A673 (cell line): Measurements from ENCODE around the gene KATNB1. TPM values are rescaled to one million over a fixed set of nuclear protein-coding genes. Genes with fewer than 3 reads are reported as not detected.

ENCODE experiments used
- BruUV-seq: library from RNA; stranded (reverse); fragments of 400-500 nt; replicated peaks from 2 replicates; lab custom pipeline; 2021; lab: Mats Ljungman, UMichigan
- CTCF ChIA-PET: fragments of 300-600 bp; sonication (Branson Sonifier 250); formaldehyde crosslinking; loops from one replicate; lab custom pipeline; 2022; ENCODE audit warnings: antibody characterized with exemption; lab: Charles Lee
- POLR2A ChIA-PET: fragments of 300-600 bp; sonication (Branson Sonifier 250); formaldehyde crosslinking; loops from one replicate; lab custom pipeline; 2022; ENCODE audit warnings: antibody characterized with exemption; ENCODE audit not compliant: low non-redundant PET; lab: Charles Lee
- DNase-seq: peaks from one replicate; pipeline ENCODE4 v3.0.0-alpha.2; 2015; ENCODE audit warnings: low spot score
- H3K27ac ChIP-seq: fragments of 200-600 bp; sonication (generic); 2 replicates; pipeline ENCODE4 v1.5.1; 2016; ENCODE audit warnings: mixed run types, low read depth, mild to moderate bottlenecking, mixed read lengths, antibody characterized with exemption, low read length; ENCODE audit not compliant: poor library complexity, severe bottlenecking
- H3K27me3 ChIP-seq: fragments of 200-600 bp; sonication (generic); replicated peaks from 2 replicates; pipeline ENCODE4 v1.6.1; 2017; ENCODE audit warnings: mixed run types, low read depth, mild to moderate bottlenecking, mixed read lengths, antibody characterized with exemption, low read length; ENCODE audit not compliant: insufficient read depth, poor library complexity
- H3K36me3 ChIP-seq: fragments of 200-600 bp; sonication (generic); 2 replicates; pipeline ENCODE4 v1.6.1; 2016; ENCODE audit warnings: mixed run types, mild to moderate bottlenecking, mixed read lengths, antibody characterized with exemption, low read length; ENCODE audit not compliant: insufficient read depth, poor library complexity, severe bottlenecking
- H3K4me1 ChIP-seq: fragments of 200-600 bp; sonication (generic); 2 replicates; pipeline ENCODE4 v1.6.1; 2017; ENCODE audit warnings: mixed run types, mild to moderate bottlenecking, mixed read lengths, antibody characterized with exemption, low read length; ENCODE audit not compliant: insufficient read depth, poor library complexity, severe bottlenecking
- H3K4me3 ChIP-seq: fragments of 200-600 bp; sonication (generic); 2 replicates; pipeline ENCODE4 v1.5.1; 2016; ENCODE audit warnings: low read depth, mixed run types, mild to moderate bottlenecking, mixed read lengths, low read length; ENCODE audit not compliant: poor library complexity, severe bottlenecking
- H3K9me3 ChIP-seq: fragments of 200-600 bp; sonication (generic); 2 replicates; pipeline ENCODE4 v1.6.1; 2016; ENCODE audit warnings: mixed run types, low read depth, mild to moderate bottlenecking, mixed read lengths, antibody characterized with exemption, low read length; ENCODE audit not compliant: poor library complexity, severe bottlenecking
- EZH2 ChIP-seq: fragments of 200-600 bp; sonication (generic); IDR thresholded peaks from 2 replicates; pipeline ENCODE4 v1.6.1; 2017; ENCODE audit warnings: borderline replicate concordance, low read depth, mild to moderate bottlenecking, mixed read lengths, antibody characterized with exemption, low read length; ENCODE audit not compliant: poor library complexity, severe bottlenecking
- intact Hi-C: fragments of 100-400 bp; cut with micrococcal nuclease; formaldehyde crosslinking; loops from one replicate; pipeline ENCODE4 v1.10.0; 2022; ENCODE audit not compliant: unreplicated experiment
- total RNA-seq: library from RNA; stranded (reverse); gene quantifications from 2 replicates; pipeline ENCODE4 v1.2.3, GENCODE V29; 2021
- TF ChIP-seq, protein P1 (sequence below): fragments of 300-800, 200-600 bp; sonication (generic); conservative IDR thresholded peaks from 2 replicates; pipeline ENCODE4 v1.5.1; 2017; ENCODE audit warnings: low read depth, mild to moderate bottlenecking, antibody characterized with exemption, low read length, moderate library complexity, mixed read lengths

The KATNB1 gene
- total RNA-seq, 1 experiment from 2014 or later: 55.7 TPM

DNA sequence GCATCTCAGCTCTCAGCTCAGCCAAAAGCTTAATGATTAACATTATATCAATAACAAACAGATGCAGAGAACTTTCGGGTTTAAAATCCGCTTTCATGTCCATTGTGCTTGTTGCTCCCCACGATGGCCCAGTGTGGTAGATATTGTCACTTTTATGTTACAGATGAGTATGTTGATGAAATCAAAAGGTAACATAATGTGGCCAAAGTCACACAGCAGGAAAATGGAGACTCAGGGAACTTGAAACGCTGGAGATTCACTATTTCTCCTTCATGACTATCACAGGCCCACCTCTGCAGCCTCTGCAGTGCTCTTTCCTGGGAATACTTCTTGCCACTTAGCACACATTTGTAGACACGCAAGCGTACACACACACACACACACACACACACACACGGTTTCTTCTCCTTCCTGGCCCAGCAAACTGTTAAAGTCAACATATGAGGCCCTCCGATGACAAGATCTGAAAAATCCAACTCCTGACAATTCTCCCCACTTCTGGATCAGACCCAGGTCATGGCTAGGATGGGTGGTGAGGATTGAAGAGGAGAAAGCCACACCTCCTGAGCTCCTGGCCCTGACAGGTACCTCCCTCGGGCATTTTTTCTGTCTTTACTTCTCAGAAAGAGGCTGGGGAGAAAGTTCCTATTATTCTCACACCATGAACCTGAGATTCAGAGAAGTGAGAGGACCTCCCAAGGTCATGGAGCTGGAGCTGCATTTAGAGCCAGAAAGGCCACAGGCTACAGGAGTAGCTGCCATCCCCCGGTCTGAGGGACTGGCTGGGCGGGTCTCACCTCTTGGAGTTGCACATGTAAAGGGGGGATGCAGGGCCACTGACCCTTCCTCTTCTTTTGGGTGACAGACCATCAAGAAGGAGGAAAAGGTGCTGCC, 31.3 kb upstream of the KATNB1 start:
- ChIA-PET POLR2A (no interaction called here), CTCF (interaction anchor here (0.6 kb wide), 1 partner anchor 783 kb away, joined by 4 read pairs; no protein-coding TSS in a partner anchor)
- no peaks in the 10 kb centered on the region for H3K9me3 ChIP-seq
- H3K4me1 ChIP-seq: no peaks in the 10 kb centered on the region
- H3K27ac ChIP-seq: no peak overlapping the region
- H3K36me3 ChIP-seq: no peaks in the 10 kb centered on the region
- H3K27me3 ChIP-seq: no peaks in the 10 kb centered on the region
- no peak for TF ChIP-seq EZH2
- TF ChIP-seq, protein P1, sequence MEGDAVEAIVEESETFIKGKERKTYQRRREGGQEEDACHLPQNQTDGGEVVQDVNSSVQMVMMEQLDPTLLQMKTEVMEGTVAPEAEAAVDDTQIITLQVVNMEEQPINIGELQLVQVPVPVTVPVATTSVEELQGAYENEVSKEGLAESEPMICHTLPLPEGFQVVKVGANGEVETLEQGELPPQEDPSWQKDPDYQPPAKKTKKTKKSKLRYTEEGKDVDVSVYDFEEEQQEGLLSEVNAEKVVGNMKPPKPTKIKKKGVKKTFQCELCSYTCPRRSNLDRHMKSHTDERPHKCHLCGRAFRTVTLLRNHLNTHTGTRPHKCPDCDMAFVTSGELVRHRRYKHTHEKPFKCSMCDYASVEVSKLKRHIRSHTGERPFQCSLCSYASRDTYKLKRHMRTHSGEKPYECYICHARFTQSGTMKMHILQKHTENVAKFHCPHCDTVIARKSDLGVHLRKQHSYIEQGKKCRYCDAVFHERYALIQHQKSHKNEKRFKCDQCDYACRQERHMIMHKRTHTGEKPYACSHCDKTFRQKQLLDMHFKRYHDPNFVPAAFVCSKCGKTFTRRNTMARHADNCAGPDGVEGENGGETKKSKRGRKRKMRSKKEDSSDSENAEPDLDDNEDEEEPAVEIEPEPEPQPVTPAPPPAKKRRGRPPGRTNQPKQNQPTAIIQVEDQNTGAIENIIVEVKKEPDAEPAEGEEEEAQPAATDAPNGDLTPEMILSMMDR: no peak
- DNase-seq: no peak
- BruUV-seq: no TSS peak
- H3K4me3 ChIP-seq: no peak overlapping the region
- intact Hi-C loops: no loop called here

- TF ChIP-seq EZH2: no peak
- CTCF ChIA-PET: interaction anchor here (0.6 kb wide), 1 partner anchor 782 kb away, joined by 4 read pairs; no protein-coding TSS in a partner anchor
- POLR2A ChIA-PET: no interaction called here
Measured at GRCh38 chr16:57704905-57705852, 30.4 kb upstream of the KATNB1 start.

DNA sequence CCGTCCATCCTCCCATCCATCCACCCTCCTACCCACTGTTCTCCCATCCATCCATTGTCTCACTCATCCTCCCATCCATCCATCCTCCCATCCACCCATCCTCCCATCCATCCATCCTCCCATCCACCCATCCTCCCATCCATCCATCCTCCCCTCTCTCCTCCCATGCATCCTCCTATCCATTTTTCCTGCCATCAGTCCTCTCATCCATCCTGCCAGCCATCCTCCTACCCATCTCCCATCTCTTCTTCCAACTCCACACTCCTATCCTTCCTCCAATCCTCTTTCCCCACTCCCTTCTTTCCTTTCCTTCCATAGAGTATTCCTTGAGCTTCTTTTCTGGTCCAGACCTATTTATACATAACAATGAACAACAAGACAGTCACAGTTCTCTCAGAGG, 28.9 kb upstream of the KATNB1 start:
- no peak overlapping the region for H3K27ac ChIP-seq
- TF ChIP-seq, protein P1: no peak
- no peak for TF ChIP-seq EZH2
- H3K9me3 ChIP-seq: no peaks in the 10 kb centered on the region
- no peak overlapping the region for H3K4me3 ChIP-seq
- DNase-seq: no peak
- intact Hi-C loops: no loop called here
- H3K36me3 ChIP-seq: no peaks in the 10 kb centered on the region
- H3K27me3 ChIP-seq: no peaks in the 10 kb centered on the region
- no peaks in the 10 kb centered on the region for H3K4me1 ChIP-seq
- POLR2A ChIA-PET: no interaction called here
- CTCF ChIA-PET: no interaction called here
- no TSS peak for BruUV-seq

More at GRCh38 chr16:57704905-57705852, 30.4 kb upstream of the KATNB1 start:
- DNase-seq: no peak
- no peaks in the 10 kb centered on the region for H3K27me3 ChIP-seq
- intact Hi-C loops: no loop called here
- H3K4me1 ChIP-seq: no peaks in the 10 kb centered on the region
- H3K9me3 ChIP-seq: no peaks in the 10 kb centered on the region
- BruUV-seq: no TSS peak
- H3K27ac ChIP-seq: no peak overlapping the region
- H3K4me3 ChIP-seq: no peak overlapping the region
- H3K36me3 ChIP-seq: no peaks in the 10 kb centered on the region
